MM.1S (cell line): Measurements from ENCODE around the gene USP40.

ENCODE experiments used
- DNase-seq: peaks from one replicate; pipeline ENCODE4 v3.0.0-alpha.2; 2015
- H2AFZ ChIP-seq: fragments of 300-600 bp; sonication (generic); 2 replicates; pipeline ENCODE4 v1.6.0; 2016; ENCODE audit warnings: antibody characterized with exemption, low read length
- H3F3A ChIP-seq: fragments of 300-600 bp; sonication (generic); 2 replicates; pipeline ENCODE4 v1.6.1; 2016; ENCODE audit warnings: mild to moderate bottlenecking, antibody characterized with exemption, low read length, moderate library complexity, mixed read lengths; ENCODE audit not compliant: insufficient read depth
- H3K27ac ChIP-seq: fragments of 300-600 bp; sonication (generic); 2 replicates; pipeline ENCODE4 v1.5.1; 2016; ENCODE audit warnings: mild to moderate bottlenecking, low read length
- H3K27me3 ChIP-seq: fragments of 300-600 bp; sonication (generic); replicated peaks from 2 replicates; pipeline ENCODE4 v1.6.0; 2016; ENCODE audit warnings: low read length; ENCODE audit not compliant: insufficient read depth
- H3K36me3 ChIP-seq: fragments of 300-600 bp; sonication (generic); replicated peaks from 2 replicates; pipeline ENCODE4 v1.6.1; 2016; ENCODE audit warnings: mild to moderate bottlenecking, low read length, mixed read lengths; ENCODE audit not compliant: insufficient read depth
- H3K4me1 ChIP-seq: fragments of 300-600 bp; sonication (generic); 2 replicates; pipeline ENCODE4 v1.6.1; 2016; ENCODE audit warnings: low read length, mixed read lengths
- H3K4me2 ChIP-seq: fragments of 300-600 bp; sonication (generic); 2 replicates; pipeline ENCODE4 v1.6.0; 2016; ENCODE audit warnings: low read depth, low read length
- H3K4me3 ChIP-seq: fragments of 300-600 bp; sonication (generic); 2 replicates; pipeline ENCODE4 v1.5.1; 2016; ENCODE audit warnings: low read length, mixed read lengths
- H3K79me2 ChIP-seq: fragments of 300-600 bp; sonication (generic); 2 replicates; pipeline ENCODE4 v1.6.1; 2016; ENCODE audit warnings: mixed run types, low read length, mixed read lengths
- H3K9ac ChIP-seq: fragments of 300-600 bp; sonication (generic); 2 replicates; pipeline ENCODE4 v1.6.1; 2016; ENCODE audit warnings: low read length, mixed read lengths
- H3K9me2 ChIP-seq: fragments of 300-600 bp; sonication (generic); replicated peaks from 2 replicates; pipeline ENCODE4 v1.6.1; 2016; ENCODE audit warnings: mild to moderate bottlenecking, low read length, mixed read lengths; ENCODE audit not compliant: insufficient read depth
- H3K9me3 ChIP-seq: fragments of 300-600 bp; sonication (generic); replicated peaks from 2 replicates; pipeline ENCODE4 v1.6.1; 2016; ENCODE audit warnings: mild to moderate bottlenecking, low read length, mixed read lengths; ENCODE audit not compliant: insufficient read depth
- H4K20me1 ChIP-seq: fragments of 300-600 bp; sonication (generic); 2 replicates; pipeline ENCODE4 v1.6.1; 2016; ENCODE audit warnings: mild to moderate bottlenecking, low read length, moderate library complexity, mixed read lengths; ENCODE audit not compliant: insufficient read depth
- CTCF ChIP-seq: fragments of 300-600 bp; sonication (generic); IDR thresholded peaks from 2 replicates; pipeline ENCODE4 v1.5.1; 2016; ENCODE audit warnings: antibody characterized with exemption, low read length, mixed read lengths
- EZH2 ChIP-seq: fragments of 300-600 bp; sonication (generic); optimal IDR thresholded peaks from 2 replicates; pipeline ENCODE3; 2017; ENCODE audit warnings: low read depth, mild to moderate bottlenecking, antibody characterized with exemption, low read length, mixed read lengths
- EZH2phosphoT487 ChIP-seq: fragments of 300-600 bp; sonication (generic); IDR thresholded peaks from 2 replicates; pipeline ENCODE4 v1.6.1; 2018; ENCODE audit warnings: antibody characterized with exemption, low read length

The USP40 gene

GRCh38 chr2:233604826-233605225 is 38.2 kb upstream of the USP40 start:
- Histone ChIP-seq H4K20me1 (no peaks in the 10 kb centered on the region), H3K9ac (no peak overlapping the region), H3K4me1 (no peaks in the 10 kb centered on the region), H3K27me3 (no peaks in the 10 kb centered on the region), H3K4me3 (no peak overlapping the region), H3K9me3 (no peaks in the 10 kb centered on the region), H3K9me2 (no peaks in the 10 kb centered on the region), H3K27ac (no peak overlapping the region), H3F3A (no peaks in the 10 kb centered on the region), H3K4me2 (no peak overlapping the region), H2AFZ (no peak overlapping the region), H3K79me2 (no peaks in the 10 kb centered on the region), H3K36me3 (no peaks in the 10 kb centered on the region)
- no peak for TF ChIP-seq EZH2phosphoT487
- no peak for TF ChIP-seq EZH2
- TF ChIP-seq CTCF: no peak
- no peak for DNase-seq

GRCh38 chr2:233603520-233603919 is 36.9 kb upstream of the USP40 start:
- Histone ChIP-seq H4K20me1 (no peaks in the 10 kb centered on the region), H2AFZ (no peak overlapping the region), H3K27me3 (no peaks in the 10 kb centered on the region), H3K36me3 (no peaks in the 10 kb centered on the region), H3K9ac (no peak overlapping the region), H3K4me3 (no peak overlapping the region), H3K79me2 (no peaks in the 10 kb centered on the region), H3K4me2 (no peak overlapping the region), H3K4me1 (no peaks in the 10 kb centered on the region), H3K27ac (no peak overlapping the region), H3K9me3 (no peaks in the 10 kb centered on the region), H3F3A (no peaks in the 10 kb centered on the region), H3K9me2 (no peaks in the 10 kb centered on the region)
- DNase-seq: no peak
- TF ChIP-seq EZH2: no peak
- TF ChIP-seq CTCF: no peak
- no peak for TF ChIP-seq EZH2phosphoT487

GRCh38 chr2:233602076-233602475 is 35.5 kb upstream of the USP40 start:
- TF ChIP-seq CTCF (no peak), EZH2 (no peak), EZH2phosphoT487 (no peak)
- Histone ChIP-seq H3K4me2 (no peak overlapping the region), H2AFZ (no peak overlapping the region), H3F3A (no peaks in the 10 kb centered on the region), H3K4me1 (no peaks in the 10 kb centered on the region), H3K27ac (no peak overlapping the region), H3K9ac (no peak overlapping the region), H3K79me2 (no peaks in the 10 kb centered on the region), H4K20me1 (no peaks in the 10 kb centered on the region), H3K4me3 (no peak overlapping the region), H3K9me3 (no peaks in the 10 kb centered on the region), H3K27me3 (no peaks in the 10 kb centered on the region), H3K9me2 (no peaks in the 10 kb centered on the region), H3K36me3 (no peaks in the 10 kb centered on the region)
- DNase-seq: no peak

GRCh38 chr2:233600386-233600785 is 33.8 kb upstream of the USP40 start:
- H3K4me2 ChIP-seq: no peak overlapping the region
- no peaks in the 10 kb centered on the region for H3K9me3 ChIP-seq
- no peak overlapping the region for H3K27ac ChIP-seq
- TF ChIP-seq EZH2phosphoT487: no peak
- no peaks in the 10 kb centered on the region for H3K27me3 ChIP-seq
- no peaks in the 10 kb centered on the region for H3K36me3 ChIP-seq
- no peak for DNase-seq
- no peaks in the 10 kb centered on the region for H3K4me1 ChIP-seq
- H3K9me2 ChIP-seq: no peaks in the 10 kb centered on the region
- no peak overlapping the region for H2AFZ ChIP-seq
- no peak overlapping the region for H3K9ac ChIP-seq
- no peak overlapping the region for H3K4me3 ChIP-seq
- no peaks in the 10 kb centered on the region for H4K20me1 ChIP-seq
- H3F3A ChIP-seq: no peaks in the 10 kb centered on the region
- H3K79me2 ChIP-seq: no peaks in the 10 kb centered on the region
